A673 (cell line): ENCODE results near the gene SHROOM3. TPM values are rescaled to one million over a fixed set of nuclear protein-coding genes. Genes with fewer than 3 reads are reported as not detected.

Experiments used
- BruUV-seq: library from RNA; stranded (reverse); fragments of 400-500 nt; replicated peaks from 2 replicates; lab custom pipeline; 2021; lab: Mats Ljungman, UMichigan
- CTCF ChIA-PET: fragments of 300-600 bp; sonication (Branson Sonifier 250); formaldehyde crosslinking; loops from one replicate; lab custom pipeline; 2022; ENCODE audit warnings: antibody characterized with exemption; lab: Charles Lee
- POLR2A ChIA-PET: fragments of 300-600 bp; sonication (Branson Sonifier 250); formaldehyde crosslinking; loops from one replicate; lab custom pipeline; 2022; ENCODE audit warnings: antibody characterized with exemption; ENCODE audit not compliant: low non-redundant PET; lab: Charles Lee
- DNase-seq: peaks from one replicate; pipeline ENCODE4 v3.0.0-alpha.2; 2015; ENCODE audit warnings: low spot score
- H3K27ac ChIP-seq: fragments of 200-600 bp; sonication (generic); 2 replicates; pipeline ENCODE4 v1.5.1; 2016; ENCODE audit warnings: mixed run types, low read depth, mild to moderate bottlenecking, mixed read lengths, antibody characterized with exemption, low read length; ENCODE audit not compliant: poor library complexity, severe bottlenecking
- H3K27me3 ChIP-seq: fragments of 200-600 bp; sonication (generic); replicated peaks from 2 replicates; pipeline ENCODE4 v1.6.1; 2017; ENCODE audit warnings: mixed run types, low read depth, mild to moderate bottlenecking, mixed read lengths, antibody characterized with exemption, low read length; ENCODE audit not compliant: insufficient read depth, poor library complexity
- H3K36me3 ChIP-seq: fragments of 200-600 bp; sonication (generic); 2 replicates; pipeline ENCODE4 v1.6.1; 2016; ENCODE audit warnings: mixed run types, mild to moderate bottlenecking, mixed read lengths, antibody characterized with exemption, low read length; ENCODE audit not compliant: insufficient read depth, poor library complexity, severe bottlenecking
- H3K4me1 ChIP-seq: fragments of 200-600 bp; sonication (generic); 2 replicates; pipeline ENCODE4 v1.6.1; 2017; ENCODE audit warnings: mixed run types, mild to moderate bottlenecking, mixed read lengths, antibody characterized with exemption, low read length; ENCODE audit not compliant: insufficient read depth, poor library complexity, severe bottlenecking
- H3K4me3 ChIP-seq: fragments of 200-600 bp; sonication (generic); 2 replicates; pipeline ENCODE4 v1.5.1; 2016; ENCODE audit warnings: low read depth, mixed run types, mild to moderate bottlenecking, mixed read lengths, low read length; ENCODE audit not compliant: poor library complexity, severe bottlenecking
- H3K9me3 ChIP-seq: fragments of 200-600 bp; sonication (generic); 2 replicates; pipeline ENCODE4 v1.6.1; 2016; ENCODE audit warnings: mixed run types, low read depth, mild to moderate bottlenecking, mixed read lengths, antibody characterized with exemption, low read length; ENCODE audit not compliant: poor library complexity, severe bottlenecking
- CTCF ChIP-seq: fragments of 300-800, 200-600 bp; sonication (generic); conservative IDR thresholded peaks from 2 replicates; pipeline ENCODE4 v1.5.1; 2017; ENCODE audit warnings: low read depth, mild to moderate bottlenecking, antibody characterized with exemption, low read length, moderate library complexity, mixed read lengths
- EZH2 ChIP-seq: fragments of 200-600 bp; sonication (generic); IDR thresholded peaks from 2 replicates; pipeline ENCODE4 v1.6.1; 2017; ENCODE audit warnings: borderline replicate concordance, low read depth, mild to moderate bottlenecking, mixed read lengths, antibody characterized with exemption, low read length; ENCODE audit not compliant: poor library complexity, severe bottlenecking
- intact Hi-C: fragments of 100-400 bp; cut with micrococcal nuclease; formaldehyde crosslinking; loops from one replicate; pipeline ENCODE4 v1.10.0; 2022; ENCODE audit not compliant: unreplicated experiment
- total RNA-seq: library from RNA; stranded (reverse); gene quantifications from 2 replicates; pipeline ENCODE4 v1.2.3, GENCODE V29; 2021

Gene SHROOM3
- total RNA-seq, 1 experiment from 2014 or later = 9.3 TPM

GRCh38 chr4:76590798-76591281 is 155.8 kb downstream of the SHROOM3 start:
- H3K9me3 ChIP-seq = no peaks in the 10 kb centered on the region
- TF ChIP-seq EZH2 (no peak), CTCF (no peak)
- DNase-seq = no peak
- H3K4me3 ChIP-seq = no peak overlapping the region
- no peak overlapping the region for H3K27ac ChIP-seq
- ChIA-PET POLR2A (no interaction called here), CTCF (no interaction called here)
- no TSS peak for BruUV-seq
- H3K4me1 ChIP-seq = no peaks in the 10 kb centered on the region
- H3K36me3 ChIP-seq = no peaks in the 10 kb centered on the region
- intact Hi-C loops = no loop called here
- no peaks in the 10 kb centered on the region for H3K27me3 ChIP-seq

GRCh38 chr4:76591992-76592391 is 157.0 kb downstream of the SHROOM3 start:
- intact Hi-C loops = no loop called here
- no TSS peak for BruUV-seq
- H3K4me1 ChIP-seq = no peaks in the 10 kb centered on the region
- no peak overlapping the region for H3K4me3 ChIP-seq
- ChIA-PET POLR2A (no interaction called here), CTCF (no interaction called here)
- no peak for TF ChIP-seq EZH2
- TF ChIP-seq CTCF = no peak
- H3K9me3 ChIP-seq = no peaks in the 10 kb centered on the region
- no peaks in the 10 kb centered on the region for H3K36me3 ChIP-seq
- DNase-seq = no peak
- H3K27ac ChIP-seq = no peak overlapping the region
- H3K27me3 ChIP-seq = no peaks in the 10 kb centered on the region

GRCh38 chr4:76592460-76592859 is 157.4 kb downstream of the SHROOM3 start:
- CTCF ChIA-PET = no interaction called here

More at GRCh38 chr4:76592460-76592859, 157.4 kb downstream of the SHROOM3 start:
- no peak overlapping the region for H3K4me3 ChIP-seq
- BruUV-seq = no TSS peak
- intact Hi-C loops = no loop called here
- H3K27ac ChIP-seq = no peak overlapping the region
- TF ChIP-seq EZH2 = no peak
- no peak for TF ChIP-seq CTCF
- H3K9me3 ChIP-seq = no peaks in the 10 kb centered on the region
- POLR2A ChIA-PET = no interaction called here
- no peaks in the 10 kb centered on the region for H3K27me3 ChIP-seq
- DNase-seq = no peak
- no peaks in the 10 kb centered on the region for H3K36me3 ChIP-seq
- H3K4me1 ChIP-seq = no peaks in the 10 kb centered on the region
